Measurements from ENCODE around the gene DLG2. TPM values are rescaled to one million over a fixed set of nuclear protein-coding genes. Genes with fewer than 3 reads are reported as not detected.

The DLG2 gene
- total RNA-seq, 1 experiment from 2014 or later = 1.8 TPM

GRCh38 chr11:84425673-84426072 lies 1201.5 kb downstream of the DLG2 start:
- no peak overlapping the region for H3K4me3 ChIP-seq (ENCODE audit: insufficient read depth, low read depth, low read length)
- no peaks in the 10 kb centered on the region for H3K27me3 ChIP-seq (ENCODE audit: control insufficient read depth, insufficient read depth, low read length)
- DNase-seq = no peak
- no peaks in the 10 kb centered on the region for H3K36me3 ChIP-seq (replicated peaks; ENCODE audit: control insufficient read depth, insufficient read depth, low read length)

- Histone ChIP-seq H3K27me3 (ENCODE audit: control insufficient read depth, insufficient read depth, low read length) (no peaks in the 10 kb centered on the region), H3K36me3 (replicated peaks; ENCODE audit: control insufficient read depth, insufficient read depth, low read length) (no peaks in the 10 kb centered on the region), H3K4me3 (ENCODE audit: insufficient read depth, low read depth, low read length) (no peak overlapping the region)
- peak; percentile 8 for DNase-seq
Observed at GRCh38 chr11:84420271-84420670, 1206.9 kb downstream of the DLG2 start.

GRCh38 chr11:84419616-84420015 lies 1207.5 kb downstream of the DLG2 start:
- Histone ChIP-seq H3K27me3 (ENCODE audit: control insufficient read depth, insufficient read depth, low read length) (no peaks in the 10 kb centered on the region), H3K36me3 (replicated peaks; ENCODE audit: control insufficient read depth, insufficient read depth, low read length) (no peaks in the 10 kb centered on the region), H3K4me3 (ENCODE audit: insufficient read depth, low read depth, low read length) (no peak overlapping the region)
- DNase-seq = no peak

GRCh38 chr11:84414920-84415319 lies 1212.2 kb downstream of the DLG2 start:
- no peak for DNase-seq
- H3K27me3 ChIP-seq (ENCODE audit: control insufficient read depth, insufficient read depth, low read length) = no peaks in the 10 kb centered on the region

DNA sequence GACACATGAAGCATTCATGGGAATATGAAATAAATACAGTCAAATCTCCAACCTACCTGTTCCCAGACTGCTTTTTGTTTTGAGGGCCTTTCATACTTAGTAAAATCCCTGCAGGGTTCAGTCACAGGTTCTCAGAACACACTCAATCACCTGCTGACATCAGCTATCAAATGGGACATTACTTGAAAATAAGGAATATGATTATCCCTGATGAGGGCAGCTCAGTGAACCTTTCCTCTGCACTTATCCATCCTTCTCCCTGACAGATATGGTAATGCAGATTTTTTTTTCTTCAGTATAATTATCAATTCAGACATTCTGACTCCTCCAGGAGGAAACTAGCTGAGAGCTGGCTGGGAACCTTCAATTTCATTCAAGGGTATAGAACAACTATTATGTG lies 1213.6 kb downstream of the DLG2 start:
- Histone ChIP-seq H3K4me3 (ENCODE audit: insufficient read depth, low read depth, low read length) (no peak overlapping the region), H3K27me3 (ENCODE audit: control insufficient read depth, insufficient read depth, low read length) (no peaks in the 10 kb centered on the region), H3K36me3 (replicated peaks; ENCODE audit: control insufficient read depth, insufficient read depth, low read length) (no peaks in the 10 kb centered on the region)
- DNase-seq = no peak

More at GRCh38 chr11:84414920-84415319, 1212.2 kb downstream of the DLG2 start:
- Histone ChIP-seq H3K4me3 (ENCODE audit: insufficient read depth, low read depth, low read length) (no peak overlapping the region), H3K36me3 (replicated peaks; ENCODE audit: control insufficient read depth, insufficient read depth, low read length) (no peaks in the 10 kb centered on the region)

- no peak for DNase-seq
- no peak overlapping the region for H3K4me3 ChIP-seq (ENCODE audit: insufficient read depth, low read depth, low read length)
- no peaks in the 10 kb centered on the region for H3K27me3 ChIP-seq (ENCODE audit: control insufficient read depth, insufficient read depth, low read length)
- no peaks in the 10 kb centered on the region for H3K36me3 ChIP-seq (replicated peaks; ENCODE audit: control insufficient read depth, insufficient read depth, low read length)
Observed at GRCh38 chr11:84412862-84413261, 1214.3 kb downstream of the DLG2 start.

GRCh38 chr11:84408946-84409411 lies 1218.2 kb downstream of the DLG2 start:
- DNase-seq = peak; percentile 26

DNA sequence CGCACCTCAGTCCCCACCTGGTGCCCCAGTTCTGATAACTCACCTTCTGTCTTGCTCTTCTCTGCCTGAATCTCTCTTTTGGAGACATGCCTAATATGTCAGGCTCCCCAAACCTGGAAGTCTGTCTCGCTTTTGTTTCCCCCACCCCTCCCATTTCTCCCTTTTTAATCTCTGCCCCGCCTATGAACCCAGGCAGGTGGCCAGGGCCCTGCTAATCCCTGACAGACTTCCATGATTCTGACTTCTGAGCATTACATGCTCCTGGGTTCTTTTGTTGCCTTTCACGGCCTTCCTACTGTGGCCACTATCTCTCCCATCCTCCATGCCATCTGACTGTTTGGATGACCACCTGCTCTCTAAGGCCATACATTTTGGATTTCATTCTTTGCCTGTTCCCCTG lies 1220.1 kb downstream of the DLG2 start:
- no peak for DNase-seq
- Histone ChIP-seq H3K4me3 (ENCODE audit: insufficient read depth, low read depth, low read length) (no peak overlapping the region), H3K27me3 (ENCODE audit: control insufficient read depth, insufficient read depth, low read length) (no peaks in the 10 kb centered on the region), H3K36me3 (replicated peaks; ENCODE audit: control insufficient read depth, insufficient read depth, low read length) (no peaks in the 10 kb centered on the region)

More at GRCh38 chr11:84408946-84409411, 1218.2 kb downstream of the DLG2 start:
- H3K36me3 ChIP-seq (replicated peaks; ENCODE audit: control insufficient read depth, insufficient read depth, low read length) = no peaks in the 10 kb centered on the region
- no peaks in the 10 kb centered on the region for H3K27me3 ChIP-seq (ENCODE audit: control insufficient read depth, insufficient read depth, low read length)
- H3K4me3 ChIP-seq (ENCODE audit: insufficient read depth, low read depth, low read length) = no peak overlapping the region

DNA sequence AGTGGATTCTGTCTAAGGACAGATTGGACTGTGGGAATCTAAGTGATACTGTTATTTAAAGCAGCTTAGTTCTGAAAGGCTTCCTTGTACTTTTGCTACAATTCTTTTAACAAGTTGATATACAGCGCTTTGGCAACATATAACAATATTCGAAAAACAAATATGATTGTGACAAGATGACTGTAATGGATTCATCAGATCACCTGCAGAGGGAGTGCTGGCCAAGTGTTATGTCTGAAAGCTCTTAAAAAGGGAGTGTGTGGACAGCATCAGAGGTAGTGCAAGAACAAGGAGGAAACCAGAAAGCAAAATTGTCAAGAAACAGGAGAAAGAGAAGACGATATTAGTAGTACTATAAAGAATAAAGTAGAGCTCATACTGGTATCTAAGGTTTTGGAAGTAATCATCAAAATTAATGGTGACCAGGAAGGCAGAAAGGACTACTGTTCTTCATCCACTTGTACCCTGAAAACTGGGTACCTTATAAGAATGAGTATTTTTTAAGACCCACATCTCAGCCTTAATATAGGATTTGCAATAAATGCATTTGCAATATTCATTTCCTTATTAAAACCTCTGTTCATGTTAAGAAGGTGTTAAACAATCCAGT lies 1229.0 kb downstream of the DLG2 start:
- no peaks in the 10 kb centered on the region for H3K36me3 ChIP-seq (replicated peaks; ENCODE audit: control insufficient read depth, insufficient read depth, low read length)
- H3K4me3 ChIP-seq (ENCODE audit: insufficient read depth, low read depth, low read length) = no peak overlapping the region
- peak; percentile 22 for DNase-seq
- no peaks in the 10 kb centered on the region for H3K27me3 ChIP-seq (ENCODE audit: control insufficient read depth, insufficient read depth, low read length)

GRCh38 chr11:84396521-84396920 lies 1230.6 kb downstream of the DLG2 start:
- Histone ChIP-seq H3K36me3 (replicated peaks; ENCODE audit: control insufficient read depth, insufficient read depth, low read length) (no peaks in the 10 kb centered on the region), H3K4me3 (ENCODE audit: insufficient read depth, low read depth, low read length) (no peak overlapping the region), H3K27me3 (ENCODE audit: control insufficient read depth, insufficient read depth, low read length) (no peaks in the 10 kb centered on the region)
- no peak for DNase-seq

GRCh38 chr11:84390441-84391078 lies 1236.6 kb downstream of the DLG2 start:
- DNase-seq = peak; percentile 21
- H3K36me3 ChIP-seq (replicated peaks; ENCODE audit: control insufficient read depth, insufficient read depth, low read length) = no peaks in the 10 kb centered on the region
- no peaks in the 10 kb centered on the region for H3K27me3 ChIP-seq (ENCODE audit: control insufficient read depth, insufficient read depth, low read length)
- no peak overlapping the region for H3K4me3 ChIP-seq (ENCODE audit: insufficient read depth, low read depth, low read length)

GRCh38 chr11:84389696-84390095 lies 1237.4 kb downstream of the DLG2 start:
- Histone ChIP-seq H3K4me3 (ENCODE audit: insufficient read depth, low read depth, low read length) (no peak overlapping the region), H3K27me3 (ENCODE audit: control insufficient read depth, insufficient read depth, low read length) (no peaks in the 10 kb centered on the region), H3K36me3 (replicated peaks; ENCODE audit: control insufficient read depth, insufficient read depth, low read length) (no peaks in the 10 kb centered on the region)
- DNase-seq = no peak

GRCh38 chr11:84384731-84385130 lies 1242.4 kb downstream of the DLG2 start:
- Histone ChIP-seq H3K36me3 (replicated peaks; ENCODE audit: control insufficient read depth, insufficient read depth, low read length) (no peaks in the 10 kb centered on the region), H3K27me3 (ENCODE audit: control insufficient read depth, insufficient read depth, low read length) (no peaks in the 10 kb centered on the region), H3K4me3 (ENCODE audit: insufficient read depth, low read depth, low read length) (no peak overlapping the region)
- DNase-seq = no peak

GRCh38 chr11:84383576-84383975 lies 1243.6 kb downstream of the DLG2 start:
- H3K27me3 ChIP-seq (ENCODE audit: control insufficient read depth, insufficient read depth, low read length) = no peaks in the 10 kb centered on the region
- H3K4me3 ChIP-seq (ENCODE audit: insufficient read depth, low read depth, low read length) = no peak overlapping the region
- no peaks in the 10 kb centered on the region for H3K36me3 ChIP-seq (replicated peaks; ENCODE audit: control insufficient read depth, insufficient read depth, low read length)
- DNase-seq = no peak

DNA sequence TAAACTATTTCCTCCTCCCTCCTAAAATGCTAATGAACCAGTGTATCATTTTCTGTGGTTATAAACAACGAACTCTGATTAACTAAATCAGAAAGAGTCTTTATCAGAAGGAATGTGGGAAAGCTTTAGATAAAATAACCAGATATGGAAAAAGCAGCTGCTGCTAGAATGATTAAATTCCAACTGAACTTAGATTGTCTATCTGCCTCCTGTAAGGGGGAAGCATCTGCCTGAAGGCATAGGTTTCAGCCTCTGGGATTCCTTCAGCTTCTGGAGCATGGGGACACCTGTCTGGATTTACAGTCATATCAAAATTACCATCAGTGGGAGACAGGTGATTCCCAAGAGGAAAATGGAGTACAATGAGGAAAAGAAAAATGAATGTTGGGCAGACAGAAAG lies 1245.5 kb downstream of the DLG2 start:
- no peaks in the 10 kb centered on the region for H3K36me3 ChIP-seq (replicated peaks; ENCODE audit: control insufficient read depth, insufficient read depth, low read length)
- H3K27me3 ChIP-seq (ENCODE audit: control insufficient read depth, insufficient read depth, low read length) = no peaks in the 10 kb centered on the region
- no peak overlapping the region for H3K4me3 ChIP-seq (ENCODE audit: insufficient read depth, low read depth, low read length)
- no peak for DNase-seq

Measured in H7 (cell line).